H1 (cell line): Measurements from ENCODE around the gene UNC13D. TPM values are rescaled to one million over a fixed set of nuclear protein-coding genes. Genes with fewer than 3 reads are reported as not detected.

Experiments used
- ASH2L ChIP-seq: fragments of 200-600, 300-600 bp; sonication (generic); IDR thresholded peaks from one replicate; pipeline ENCODE4 v1.7.1; 2017; ENCODE audit warnings: low read length
- GABPA ChIP-seq: IDR thresholded peaks from 2 replicates; pipeline ENCODE4 v1.6.1; 2011; ENCODE audit warnings: mild to moderate bottlenecking, low read length, moderate library complexity, borderline replicate concordance; ENCODE audit not compliant: insufficient read depth
- JUN ChIP-seq: IDR thresholded peaks from 2 replicates; pipeline ENCODE4 v1.6.1; 2011; ENCODE audit warnings: low read depth, mild to moderate bottlenecking, improper control_type of control experiment, low read length
- JUND ChIP-seq: IDR thresholded peaks from 2 replicates; pipeline ENCODE4 v1.6.1; 2011; ENCODE audit warnings: mild to moderate bottlenecking, improper control_type of control experiment, low read length
- KDM4A ChIP-seq: IDR thresholded peaks from one replicate; pipeline ENCODE4 v1.7.1; 2012; ENCODE audit warnings: low read depth, mild to moderate bottlenecking, moderate library complexity, low read length, inconsistent platforms; ENCODE audit not compliant: severe bottlenecking
- KDM5A ChIP-seq: fragments of 200-600 bp; IDR thresholded peaks from 2 replicates; pipeline ENCODE4 v1.7.1; 2012; ENCODE audit warnings: mild to moderate bottlenecking, low read length, inconsistent platforms, mixed read lengths
- POU5F1 ChIP-seq: IDR thresholded peaks from 2 replicates; pipeline ENCODE4 v1.6.1; 2011; ENCODE audit warnings: low read depth, mild to moderate bottlenecking, low read length, moderate library complexity
- RAD21 ChIP-seq, 2 experiments: IDR thresholded peaks in 1 of 2; conservative IDR thresholded peaks in 1 of 2; 2 replicates each; pipeline ENCODE4 v1.6.1; 2011; ENCODE audit warnings: low read depth in 2 of 2, low read length in 2 of 2, improper control_type of control experiment in 1 of 2, inconsistent platforms in 1 of 2, mild to moderate bottlenecking in 1 of 2, moderate library complexity in 1 of 2
- SIN3A ChIP-seq, 2 experiments: IDR thresholded peaks in 1 of 2; conservative IDR thresholded peaks in 1 of 2; 2 replicates each; pipeline ENCODE4 v1.6.1; 2011 to 2012; ENCODE audit warnings: low read length in 2 of 2, improper control_type of control experiment in 1 of 2, low read depth in 1 of 2, mild to moderate bottlenecking in 1 of 2
- SRF ChIP-seq: IDR thresholded peaks from 2 replicates; pipeline ENCODE4 v1.6.1; 2011; ENCODE audit warnings: mild to moderate bottlenecking, low read depth, low read length, moderate library complexity
- TAF1 ChIP-seq: IDR thresholded peaks from 2 replicates; pipeline ENCODE4 v1.6.1; 2011; ENCODE audit warnings: mild to moderate bottlenecking, low read depth, low read length
- TAF7 ChIP-seq: optimal IDR thresholded peaks from 2 replicates; pipeline ENCODE3; 2011; ENCODE audit warnings: low read depth, mild to moderate bottlenecking, inconsistent platforms, low read length, moderate library complexity, borderline replicate concordance
- YY1 ChIP-seq: IDR thresholded peaks from 2 replicates; pipeline ENCODE4 v1.6.1; 2011; ENCODE audit warnings: low read depth, mild to moderate bottlenecking, low read length
- polyA plus RNA-seq, 7 experiments: library from polyadenylated mRNA; depleted of rRNA in 3 of 7; stranded (reverse) in 5 of 7; unstranded in 2 of 7; fragments of >200 nt in 5 of 7; fragments of 200-250 nt in 2 of 7; gene quantifications; 1 replicate in 5 of 7; 2 replicates in 1 of 7; 4 replicates in 1 of 7; pipeline versions ENCODE4 v1.2.1 to v1.2.3, GENCODE V29; 2011 to 2013; ENCODE audit warnings: missing spikeins in 2 of 7, mixed read lengths in 2 of 7
- total RNA-seq: library from RNA; stranded (reverse); fragmentation: NEBNext Ultra II Directional; extraction: Animal tissue kit (Norgen Biotek cat#: 25700); gene quantifications from 2 replicates; pipeline ENCODE4 v1.2.1, GENCODE V29; 2021
- TF ChIP-seq, protein P1 (sequence below), 3 experiments: IDR thresholded peaks; 1 replicate in 2 of 3; 2 replicates in 1 of 3; pipeline versions ENCODE4 v1.5.1 to v1.6.1; 2011; ENCODE audit warnings: low read length in 3 of 3, mild to moderate bottlenecking in 3 of 3, inconsistent platforms in 2 of 3, low read depth in 1 of 3, moderate library complexity in 1 of 3; ENCODE audit not compliant: insufficient read depth in 1 of 3; ENCODE audit errors: control extremely low read depth in 1 of 3

The UNC13D gene
- total and polyA plus RNA-seq, 2 of the 8 experiments (the other 6 are each of a cell fraction or from before 2014, with no cell fraction given) = 3.6 to 8.4 TPM

DNA sequence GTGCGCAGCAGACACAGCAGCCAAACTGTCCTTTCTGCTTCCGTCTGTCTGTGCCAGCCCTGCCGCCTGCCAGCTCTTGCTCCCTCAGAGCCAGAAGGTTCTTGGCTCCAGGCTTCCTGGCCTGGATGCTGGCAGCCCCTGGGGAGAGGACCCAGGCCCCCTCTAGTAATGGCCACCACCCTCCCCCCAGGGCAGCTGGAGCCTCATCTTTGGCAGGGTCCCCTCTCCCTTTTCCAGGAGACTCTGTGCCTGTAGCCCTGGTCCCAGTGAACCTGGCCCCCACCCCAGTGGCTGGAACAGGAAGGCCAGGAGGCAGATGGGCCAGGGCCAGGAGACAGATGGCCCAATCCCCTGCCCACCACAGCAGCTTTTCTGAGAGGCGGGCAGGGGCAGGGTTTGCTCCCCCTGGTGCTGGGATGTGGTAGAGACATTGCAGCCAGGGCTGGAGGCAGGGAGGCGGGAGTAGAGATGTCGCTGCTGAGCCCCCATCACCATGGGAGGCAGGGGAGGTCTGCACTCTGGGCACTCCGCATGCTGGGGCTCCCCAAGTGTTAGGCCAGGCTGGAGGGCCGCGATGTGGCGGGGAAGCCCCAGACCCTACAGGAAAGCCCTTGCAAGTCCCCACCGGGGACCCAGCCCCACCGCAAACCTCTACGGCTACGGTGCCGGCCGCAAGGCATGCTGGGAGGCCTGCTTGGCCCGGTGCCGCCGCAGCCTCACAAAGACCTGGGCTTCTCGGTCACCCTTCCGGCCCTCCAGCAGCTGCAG lies 16.7 kb downstream of the UNC13D start (continued):
- TF ChIP-seq SIN3A (conservative IDR thresholded peaks at IDR 0.05 in 1 of 2, IDR thresholded peaks at IDR 0.05 in 1 of 2; ENCODE audit: low read depth in 1 of 2, low read length in 2 of 2) (peak in 1 of 2 experiments; percentile 78; a peak in 2 of 4 replicates), YY1 (peak; percentile 71), SRF (no peak), ASH2L (peak; percentile 52), GABPA (peak; percentile 53; the same call in 1 of the 2 replicates), JUND (peak; percentile 10; the same call in 1 of the 2 replicates), POU5F1 (no peak), TAF7 (no peak), RAD21 (IDR thresholded peaks at IDR 0.05 in 1 of 2, conservative IDR thresholded peaks at IDR 0.05 in 1 of 2; ENCODE audit: low read depth in 2 of 2, low read length in 2 of 2) (peak; percentile 27 to 52; a peak in 3 of 4 replicates), KDM4A (peak; percentile 52), JUN (no peak), KDM5A (no peak), TAF1 (peak; percentile 33; the same call in 1 of the 2 replicates)
- TF ChIP-seq, protein P1, sequence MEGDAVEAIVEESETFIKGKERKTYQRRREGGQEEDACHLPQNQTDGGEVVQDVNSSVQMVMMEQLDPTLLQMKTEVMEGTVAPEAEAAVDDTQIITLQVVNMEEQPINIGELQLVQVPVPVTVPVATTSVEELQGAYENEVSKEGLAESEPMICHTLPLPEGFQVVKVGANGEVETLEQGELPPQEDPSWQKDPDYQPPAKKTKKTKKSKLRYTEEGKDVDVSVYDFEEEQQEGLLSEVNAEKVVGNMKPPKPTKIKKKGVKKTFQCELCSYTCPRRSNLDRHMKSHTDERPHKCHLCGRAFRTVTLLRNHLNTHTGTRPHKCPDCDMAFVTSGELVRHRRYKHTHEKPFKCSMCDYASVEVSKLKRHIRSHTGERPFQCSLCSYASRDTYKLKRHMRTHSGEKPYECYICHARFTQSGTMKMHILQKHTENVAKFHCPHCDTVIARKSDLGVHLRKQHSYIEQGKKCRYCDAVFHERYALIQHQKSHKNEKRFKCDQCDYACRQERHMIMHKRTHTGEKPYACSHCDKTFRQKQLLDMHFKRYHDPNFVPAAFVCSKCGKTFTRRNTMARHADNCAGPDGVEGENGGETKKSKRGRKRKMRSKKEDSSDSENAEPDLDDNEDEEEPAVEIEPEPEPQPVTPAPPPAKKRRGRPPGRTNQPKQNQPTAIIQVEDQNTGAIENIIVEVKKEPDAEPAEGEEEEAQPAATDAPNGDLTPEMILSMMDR (IDR thresholded peaks at IDR 0.05; ENCODE audit: control extremely low read depth in 1 of 3, insufficient read depth in 1 of 3, low read depth in 1 of 3, low read length in 3 of 3) = peak; percentile 92 to 97 (median 95)
- TF ChIP-seq, all 59 proteins: peak for 18
